ENCODE measurements around the gene NFATC2IP.

NFATC2IP gene

DNA sequence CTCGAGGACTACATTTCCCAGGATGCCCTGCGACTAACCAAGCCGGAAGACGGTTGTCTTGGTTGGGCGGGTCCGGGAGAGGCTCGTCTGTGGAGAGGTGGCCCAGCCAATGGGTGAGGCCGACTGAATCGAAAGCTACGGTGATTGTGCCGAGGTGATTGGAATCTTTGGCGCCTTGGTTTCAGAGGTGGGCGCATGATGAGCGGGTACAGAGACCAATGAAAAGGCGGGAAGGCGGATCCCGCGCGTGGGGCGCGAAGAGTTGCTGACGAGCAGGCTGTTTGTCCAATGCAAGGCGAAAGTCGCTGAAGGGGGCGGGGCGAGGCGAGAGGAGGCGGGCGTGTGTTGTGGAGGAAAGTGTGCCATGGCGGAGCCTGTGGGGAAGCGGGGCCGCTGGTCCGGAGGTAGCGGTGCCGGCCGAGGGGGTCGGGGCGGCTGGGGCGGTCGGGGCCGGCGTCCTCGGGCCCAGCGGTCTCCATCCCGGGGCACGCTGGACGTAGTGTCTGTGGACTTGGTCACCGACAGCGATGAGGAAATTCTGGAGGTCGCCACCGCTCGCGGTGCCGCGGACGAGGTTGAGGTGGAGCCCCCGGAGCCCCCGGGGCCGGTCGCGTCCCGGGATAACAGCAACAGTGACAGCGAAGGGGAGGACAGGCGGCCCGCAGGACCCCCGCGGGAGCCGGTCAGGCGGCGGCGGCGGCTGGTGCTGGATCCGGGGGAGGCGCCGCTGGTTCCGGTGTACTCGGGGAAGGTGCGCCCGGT lies at the start of gene NFATC2IP:
Gene NFATC2IP, plus strand, starts transcription at position 290 of the 762 bp plus-strand sequence. Its CDS starts 75 bp downstream, at position 365.
- in situ Hi-C loops (cut with MboI; ENCODE audit: low sequenced_read_pairs) = no loop called here

DNA sequence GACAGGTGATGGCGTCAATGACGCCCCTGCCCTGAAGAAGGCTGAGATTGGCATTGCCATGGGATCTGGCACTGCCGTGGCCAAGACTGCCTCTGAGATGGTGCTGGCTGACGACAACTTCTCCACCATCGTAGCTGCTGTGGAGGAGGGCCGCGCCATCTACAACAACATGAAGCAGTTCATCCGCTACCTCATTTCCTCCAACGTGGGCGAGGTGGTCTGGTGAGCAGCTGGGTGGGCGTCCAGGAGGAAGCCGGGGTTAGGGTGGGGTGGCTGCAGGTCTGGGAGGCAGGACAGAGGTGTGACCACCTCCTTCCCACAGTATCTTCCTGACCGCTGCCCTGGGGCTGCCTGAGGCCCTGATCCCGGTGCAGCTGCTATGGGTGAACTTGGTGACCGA lies 48.9 kb upstream of the NFATC2IP start:
- in situ Hi-C loops (cut with MboI; ENCODE audit: low sequenced_read_pairs) = no loop called here

DNA sequence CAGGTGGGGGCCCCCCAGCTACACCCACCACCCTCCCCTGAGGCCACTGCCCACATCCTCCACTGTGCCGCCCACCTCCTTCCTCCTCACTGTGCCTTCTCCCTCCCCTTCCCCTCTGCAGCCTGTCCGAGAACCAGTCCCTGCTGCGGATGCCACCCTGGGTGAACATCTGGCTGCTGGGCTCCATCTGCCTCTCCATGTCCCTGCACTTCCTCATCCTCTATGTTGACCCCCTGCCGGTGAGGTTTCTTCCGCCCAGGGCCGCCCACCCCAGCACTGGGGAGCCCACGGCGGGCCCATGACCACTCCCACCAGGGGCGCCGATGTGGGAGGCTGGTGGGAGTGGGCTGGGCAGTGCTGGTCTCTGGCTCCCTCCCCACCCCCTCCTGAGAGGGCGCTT lies 47.8 kb upstream of the NFATC2IP start:
- in situ Hi-C loops (cut with MboI; ENCODE audit: low sequenced_read_pairs) = no loop called here

DNA sequence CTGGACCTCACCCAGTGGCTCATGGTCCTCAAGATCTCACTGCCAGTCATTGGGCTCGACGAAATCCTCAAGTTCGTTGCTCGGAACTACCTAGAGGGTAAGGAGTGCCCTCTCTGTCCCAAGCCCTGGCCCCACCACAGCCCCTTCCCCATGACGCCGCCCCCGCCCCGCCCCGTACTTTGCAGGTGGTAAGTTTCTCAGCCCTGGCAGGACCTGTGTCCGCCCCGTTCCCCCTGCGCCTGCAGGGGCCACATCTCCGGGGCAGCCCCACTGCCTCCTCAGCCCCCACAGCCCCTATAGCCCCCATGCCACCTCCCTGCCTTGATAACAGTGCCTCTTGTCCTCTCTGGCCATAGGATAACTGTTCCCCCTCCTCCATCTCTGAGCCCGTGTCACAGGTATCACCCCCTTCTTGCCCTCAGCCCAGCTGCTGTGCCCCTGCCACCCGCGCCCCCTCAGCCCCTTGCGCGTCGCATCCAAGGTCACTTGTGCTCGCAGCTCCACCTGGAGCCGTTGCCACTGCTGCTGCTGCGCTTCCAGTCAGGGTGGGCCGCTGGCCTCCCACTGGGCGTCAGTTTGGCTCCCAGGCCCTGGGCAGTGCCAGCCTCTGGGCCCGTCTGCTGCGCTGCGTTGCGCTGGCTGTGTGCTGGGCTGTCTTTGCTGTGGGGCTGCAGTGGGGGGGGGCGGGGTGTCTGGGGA lies 47.2 kb upstream of the NFATC2IP start:
- in situ Hi-C loops (cut with MboI; ENCODE audit: low sequenced_read_pairs) = no loop called here

DNA sequence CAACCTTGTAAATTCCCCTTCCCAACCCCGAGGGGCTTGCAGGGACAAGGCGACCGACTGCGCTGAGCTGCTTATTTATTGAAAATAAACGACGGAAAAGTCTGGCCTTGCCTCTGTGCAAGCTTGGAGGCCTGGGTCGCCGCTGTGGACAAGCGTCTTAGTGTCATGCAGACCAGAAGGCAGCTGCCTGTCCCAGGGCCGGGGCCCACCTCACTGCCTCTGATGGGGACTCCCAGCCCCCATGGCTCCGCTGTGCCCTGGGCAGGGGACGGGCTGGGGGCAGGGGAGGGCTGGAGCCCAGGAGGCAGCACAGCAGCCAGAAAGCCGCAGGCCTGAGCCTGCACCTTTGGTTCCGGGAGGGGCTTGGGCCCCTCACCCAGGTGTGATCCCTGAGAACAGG lies 46.4 kb upstream of the NFATC2IP start:
- in situ Hi-C loops (cut with MboI; ENCODE audit: low sequenced_read_pairs) = no loop called here

DNA sequence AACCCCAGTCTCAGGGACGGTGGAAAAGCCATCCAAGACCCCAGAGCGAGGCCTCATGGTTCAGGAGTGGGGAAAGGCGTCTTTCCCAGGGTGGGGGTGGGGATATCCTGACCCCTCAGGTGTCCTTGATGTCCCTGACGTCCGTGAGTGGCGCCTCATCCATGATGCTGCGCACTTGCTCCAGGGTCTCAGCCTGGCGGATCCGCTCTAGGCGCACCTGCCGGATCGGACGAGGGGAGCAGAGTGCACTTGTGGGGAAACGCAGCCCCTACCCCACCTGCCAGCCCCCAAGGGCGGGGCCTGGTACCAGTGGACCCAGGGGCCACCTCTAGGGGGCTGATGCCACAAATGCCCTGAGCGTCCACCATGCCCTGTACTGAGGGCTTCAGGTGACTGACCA lies 45.9 kb upstream of the NFATC2IP start:
- in situ Hi-C loops (cut with MboI; ENCODE audit: low sequenced_read_pairs) = no loop called here

DNA sequence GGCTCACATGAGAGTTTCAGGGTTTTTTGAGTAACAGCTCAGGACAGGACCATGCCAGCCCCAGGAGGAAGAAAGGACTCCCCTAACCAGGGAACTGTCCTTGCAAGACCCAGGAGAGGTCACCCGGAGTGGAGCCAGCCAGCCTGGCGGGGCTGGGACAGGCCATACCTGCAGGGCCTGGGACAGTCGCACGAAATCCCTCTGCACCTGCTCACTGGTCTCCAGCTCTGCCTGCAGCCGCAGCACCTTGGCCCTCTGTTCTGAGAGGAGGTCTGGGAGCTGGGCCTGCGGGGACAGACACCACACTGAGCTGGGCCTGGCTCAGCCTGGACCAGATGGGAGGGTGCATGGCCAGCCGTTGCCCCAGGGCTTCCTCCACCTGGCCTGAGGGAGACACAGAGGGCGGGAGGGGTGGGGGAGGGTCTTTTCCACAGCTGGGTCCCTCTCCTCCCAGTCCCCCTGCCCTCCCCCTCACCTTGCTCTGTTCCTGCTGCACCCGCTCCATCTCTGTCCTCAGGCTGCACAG lies 45.4 kb upstream of the NFATC2IP start:
- in situ Hi-C loops (cut with MboI; ENCODE audit: low sequenced_read_pairs) = no loop called here

DNA sequence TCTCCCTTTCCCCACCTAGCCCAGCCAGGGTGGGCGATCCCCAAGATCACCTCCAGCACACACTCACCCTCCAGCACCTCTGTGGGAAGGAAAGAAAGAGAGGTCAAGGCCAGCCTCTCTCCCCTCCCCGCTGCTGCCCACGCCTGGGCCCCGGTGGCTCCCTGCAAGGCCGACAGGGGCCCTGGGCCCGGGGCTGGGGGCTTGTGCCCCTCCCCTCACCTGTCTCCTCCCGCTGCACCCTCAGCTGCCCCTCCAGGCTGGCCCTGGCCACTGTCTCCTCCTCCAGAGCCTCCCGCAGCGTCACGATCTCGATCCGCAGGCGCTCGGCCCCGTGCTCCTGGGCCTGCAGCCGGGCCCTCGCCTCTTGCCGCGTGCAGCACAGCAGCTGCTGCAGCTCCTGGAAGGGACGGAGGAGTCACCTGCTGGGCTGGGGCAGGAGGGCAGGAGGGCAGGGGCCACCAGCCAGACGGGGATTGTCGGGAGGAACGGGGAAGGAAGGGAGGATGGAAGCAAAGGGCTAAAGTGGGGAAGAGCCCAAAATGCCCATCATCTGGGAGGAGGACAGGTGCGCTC lies 44.9 kb upstream of the NFATC2IP start:
- in situ Hi-C loops (cut with MboI; ENCODE audit: low sequenced_read_pairs) = no loop called here

DNA sequence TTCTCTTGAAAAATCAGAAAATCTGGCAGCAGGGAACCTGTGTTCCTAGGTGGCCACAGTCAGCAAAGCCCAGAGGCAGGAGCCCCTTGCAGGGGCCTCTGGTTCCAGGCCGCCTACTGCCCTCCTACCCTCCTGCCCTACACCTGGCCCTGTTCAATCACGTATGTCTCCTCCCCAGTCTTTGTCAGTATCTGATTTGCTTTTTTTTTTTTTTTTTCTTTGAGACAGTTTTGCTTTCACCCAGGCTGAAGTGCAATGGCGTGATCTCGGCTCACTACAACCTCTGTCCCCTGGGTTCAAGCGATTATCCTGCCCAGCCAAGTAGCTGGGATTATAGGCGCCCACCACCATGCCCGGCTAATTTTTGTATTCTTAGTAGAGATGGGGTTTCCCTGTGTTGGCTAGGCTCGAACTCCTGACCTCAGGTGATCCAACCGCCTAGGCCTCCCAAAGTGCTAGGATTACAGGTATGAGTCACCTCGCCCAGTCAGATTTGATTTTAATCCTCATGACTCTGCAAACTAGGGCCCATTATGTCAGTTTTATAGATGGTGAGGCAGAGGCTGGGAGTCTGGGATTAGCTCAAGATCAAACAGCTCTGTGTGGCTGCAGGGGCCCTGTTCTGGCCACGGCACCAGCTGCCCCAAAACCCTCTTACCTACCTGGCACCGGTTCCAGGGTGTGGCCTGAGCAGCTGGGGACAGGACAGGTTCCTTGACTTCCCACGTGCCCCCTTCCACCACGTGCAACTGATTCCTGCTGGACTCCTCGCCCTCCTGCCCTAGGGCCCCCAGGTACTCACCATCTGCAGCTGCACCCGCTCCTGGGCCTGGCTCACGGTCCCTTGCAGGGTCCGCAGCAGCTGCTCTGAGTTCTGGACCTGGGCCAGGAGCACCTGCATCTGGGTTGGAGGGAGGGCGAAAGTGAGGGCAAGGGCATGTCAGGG lies 40.4 kb upstream of the NFATC2IP start:
- in situ Hi-C loops (cut with MboI; ENCODE audit: low sequenced_read_pairs) = no loop called here

DNA sequence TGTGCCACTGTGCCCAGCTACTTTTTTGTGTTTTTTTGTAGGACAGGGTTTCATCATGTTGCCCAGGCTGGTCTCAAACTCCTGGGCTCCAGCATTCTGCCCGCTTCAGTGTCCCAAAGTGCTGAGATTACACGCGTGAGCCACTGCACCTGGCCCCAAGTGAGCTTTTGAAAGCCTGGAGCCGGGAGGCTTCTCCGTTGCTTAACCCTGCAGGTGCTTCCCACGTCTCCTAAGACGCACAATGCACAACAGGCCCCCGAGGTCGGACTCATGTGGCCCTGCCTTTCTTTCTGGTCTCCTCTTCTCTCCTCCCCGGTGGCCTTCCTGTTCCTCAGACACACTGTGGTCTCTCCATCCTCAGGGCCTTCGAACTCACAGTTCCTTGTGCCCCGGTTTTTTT lies 38.2 kb upstream of the NFATC2IP start:
- in situ Hi-C loops (cut with MboI; ENCODE audit: low sequenced_read_pairs) = no loop called here

DNA sequence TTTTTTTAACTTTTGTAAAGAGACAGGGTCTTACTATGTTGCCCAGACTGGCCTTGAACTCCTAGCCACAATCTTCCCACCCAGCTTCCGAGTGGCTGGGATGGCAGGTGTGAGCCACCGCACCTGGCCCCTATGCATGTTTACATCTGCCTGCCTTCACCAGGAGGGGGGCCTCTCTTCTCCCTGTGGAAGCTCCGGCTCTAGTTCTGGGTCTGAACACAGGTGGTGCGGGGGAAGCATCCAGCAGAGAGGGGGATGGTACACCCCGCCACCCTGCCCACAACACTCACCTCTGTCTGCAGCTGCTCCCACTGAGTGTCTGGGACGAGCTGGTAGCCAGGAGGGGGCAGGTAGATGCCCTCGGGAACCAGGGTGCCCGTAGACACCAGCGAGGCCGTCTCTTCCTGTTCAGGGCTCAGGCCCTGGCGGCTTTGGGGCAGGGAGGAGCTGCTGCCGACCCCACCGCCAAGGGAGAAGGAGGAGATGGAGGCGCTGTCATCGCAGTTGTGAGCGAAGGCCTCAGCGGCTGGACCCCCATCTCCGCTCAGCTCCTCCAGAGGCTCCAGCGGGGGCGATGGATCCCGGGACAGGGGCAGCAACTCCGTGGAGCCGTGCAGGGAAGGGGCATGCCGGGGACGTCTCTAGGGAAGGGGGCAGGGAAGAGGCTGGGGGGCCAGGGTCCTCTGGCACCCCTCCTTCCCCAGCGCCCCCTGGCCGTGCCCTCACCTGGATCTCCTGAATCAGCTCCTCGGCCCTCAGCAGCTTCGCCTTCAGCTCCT lies 36.6 kb upstream of the NFATC2IP start:
- in situ Hi-C loops (cut with MboI; ENCODE audit: low sequenced_read_pairs) = no loop called here

DNA sequence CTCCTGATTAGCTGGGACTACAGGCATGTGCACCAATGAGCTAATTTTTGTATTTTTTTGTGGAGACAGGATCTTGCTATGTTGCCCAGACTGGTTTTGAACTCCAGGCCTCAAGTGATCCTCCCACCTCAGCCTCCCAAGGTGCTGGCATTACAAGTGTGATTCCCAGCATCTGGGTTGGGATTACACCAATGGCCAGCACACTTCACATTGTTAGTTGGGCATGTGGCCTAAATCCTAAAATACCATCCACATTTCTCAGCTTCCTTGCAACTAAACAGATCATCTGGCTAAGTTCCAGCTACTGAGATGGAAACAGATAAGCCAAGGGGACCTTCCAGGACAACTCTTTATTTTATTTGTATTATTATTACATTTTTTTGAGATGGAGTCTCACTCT lies 35.6 kb upstream of the NFATC2IP start:
- in situ Hi-C loops (cut with MboI; ENCODE audit: low sequenced_read_pairs) = no loop called here

DNA sequence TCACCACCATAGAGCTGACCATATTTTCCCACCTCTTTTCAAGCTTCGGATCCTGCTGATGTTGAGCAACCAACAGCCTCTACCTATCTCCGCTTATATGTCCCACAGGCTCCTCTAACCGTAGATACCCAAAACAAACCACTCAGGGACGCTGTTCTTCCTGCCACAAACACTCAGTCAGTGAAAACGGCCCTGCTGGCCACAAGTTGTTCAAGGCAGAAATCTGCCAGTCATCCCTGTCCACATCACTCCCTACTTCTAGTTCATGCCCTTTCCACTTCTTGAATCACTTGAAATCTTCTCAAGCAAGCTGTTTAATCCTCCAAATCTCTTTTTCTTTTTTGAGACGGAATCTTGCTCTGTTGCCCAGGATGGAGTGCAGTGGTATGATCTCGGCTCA lies 33.6 kb upstream of the NFATC2IP start:
- in situ Hi-C loops (cut with MboI; ENCODE audit: low sequenced_read_pairs) = no loop called here

DNA sequence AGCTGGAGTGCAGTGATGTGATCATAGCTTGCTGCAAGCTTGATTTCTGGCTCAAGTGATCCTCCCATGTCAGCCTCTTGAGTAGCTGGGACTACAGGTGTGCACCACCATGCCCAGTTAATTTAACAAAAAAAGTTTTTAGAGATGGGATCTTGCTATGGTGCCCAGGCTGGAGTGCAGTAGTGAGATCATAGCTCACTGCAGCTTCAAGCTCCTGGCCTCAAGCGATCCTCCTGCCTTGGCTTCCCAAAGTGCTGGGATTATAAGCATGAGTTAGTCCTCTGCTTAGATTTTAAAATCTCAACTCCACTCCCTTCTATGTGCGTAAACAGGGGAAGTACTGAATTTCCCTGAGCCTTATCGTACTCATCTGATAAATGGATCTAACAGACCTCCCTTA lies 32.0 kb upstream of the NFATC2IP start:
- in situ Hi-C loops (cut with MboI; ENCODE audit: low sequenced_read_pairs) = no loop called here

DNA sequence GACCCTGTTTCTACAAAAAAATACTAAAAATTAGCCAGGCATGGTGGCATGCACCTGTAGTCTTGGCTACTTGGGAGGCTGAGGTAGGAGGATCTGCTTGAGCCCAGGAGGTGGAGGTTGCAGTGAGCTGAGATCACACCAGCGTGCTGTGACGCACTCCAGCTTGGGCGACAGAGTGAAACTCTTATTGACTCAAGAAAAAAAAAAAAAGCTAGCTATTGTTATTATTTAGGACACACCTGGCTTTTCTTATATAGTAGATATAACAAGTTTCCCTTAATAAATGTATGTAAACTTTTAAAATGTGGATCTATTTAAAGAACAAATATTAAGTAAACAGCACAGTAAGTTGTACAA lies 27.5 kb upstream of the NFATC2IP start:
- in situ Hi-C loops (cut with MboI; ENCODE audit: low sequenced_read_pairs) = loop anchor here (10.0 kb wide), 1 partner anchor 48 kb away; the partner anchor contains the start of gene ATP2A1

DNA sequence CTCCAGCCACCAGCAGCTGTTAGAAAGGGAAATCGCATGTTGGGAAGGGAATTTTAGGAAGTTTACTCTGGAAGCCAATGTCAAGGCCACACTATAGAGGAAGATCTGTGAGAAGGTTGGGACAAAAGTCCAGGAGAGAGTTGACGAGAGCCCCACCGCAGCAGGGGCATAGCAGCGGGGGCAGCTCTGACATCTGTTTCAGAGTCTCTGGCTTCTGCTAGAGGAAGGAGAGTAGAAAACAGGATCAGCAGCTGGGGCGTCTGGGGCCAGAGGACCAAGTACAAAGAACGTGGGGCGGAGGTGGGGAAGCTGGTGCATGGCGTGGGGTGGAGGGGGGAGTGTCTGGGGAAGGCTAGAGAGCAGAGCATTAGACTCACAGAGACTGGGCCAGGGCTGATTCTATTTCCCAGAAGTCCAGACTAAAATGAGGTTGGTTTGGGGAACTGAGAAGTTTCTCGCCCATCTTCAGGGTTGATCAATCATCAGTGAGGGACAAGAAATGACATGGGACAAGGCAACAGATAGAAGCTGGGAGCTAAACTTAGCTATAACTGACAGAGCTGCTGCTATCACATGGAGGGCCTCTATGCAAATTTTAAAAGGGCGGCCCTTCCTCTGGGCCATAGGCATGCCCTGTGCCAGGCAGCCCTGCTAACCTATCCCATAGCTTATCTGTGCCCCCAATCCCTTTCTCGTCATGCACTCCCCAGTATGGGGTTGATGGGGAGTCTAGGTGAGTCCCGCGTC lies 26.9 kb upstream of the NFATC2IP start:
- in situ Hi-C loops (cut with MboI; ENCODE audit: low sequenced_read_pairs) = loop anchor here (10.0 kb wide), 1 partner anchor 49 kb away; the partner anchor contains the start of gene ATP2A1

DNA sequence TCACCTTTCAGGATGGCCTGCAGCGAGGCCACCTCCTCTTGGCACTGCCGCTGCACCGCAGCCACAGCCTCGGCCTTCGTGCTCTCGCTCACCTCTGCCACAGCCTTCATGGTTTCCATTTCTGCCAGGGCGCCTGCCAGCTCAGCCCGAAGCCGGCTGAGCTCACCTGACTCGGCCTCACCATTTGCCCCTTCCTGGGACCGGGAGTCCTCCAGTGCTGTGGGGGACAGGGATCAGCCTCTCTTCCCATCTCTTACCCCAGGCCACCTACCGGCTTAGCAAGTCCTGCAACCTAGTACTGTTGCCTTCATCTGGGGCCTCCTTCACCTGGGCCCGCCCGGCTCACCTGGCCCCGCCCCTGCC lies 26.4 kb upstream of the NFATC2IP start:
- in situ Hi-C loops (cut with MboI; ENCODE audit: low sequenced_read_pairs) = loop anchor here (10.0 kb wide), 1 partner anchor 50 kb away; the partner anchor contains the start of gene ATP2A1

DNA sequence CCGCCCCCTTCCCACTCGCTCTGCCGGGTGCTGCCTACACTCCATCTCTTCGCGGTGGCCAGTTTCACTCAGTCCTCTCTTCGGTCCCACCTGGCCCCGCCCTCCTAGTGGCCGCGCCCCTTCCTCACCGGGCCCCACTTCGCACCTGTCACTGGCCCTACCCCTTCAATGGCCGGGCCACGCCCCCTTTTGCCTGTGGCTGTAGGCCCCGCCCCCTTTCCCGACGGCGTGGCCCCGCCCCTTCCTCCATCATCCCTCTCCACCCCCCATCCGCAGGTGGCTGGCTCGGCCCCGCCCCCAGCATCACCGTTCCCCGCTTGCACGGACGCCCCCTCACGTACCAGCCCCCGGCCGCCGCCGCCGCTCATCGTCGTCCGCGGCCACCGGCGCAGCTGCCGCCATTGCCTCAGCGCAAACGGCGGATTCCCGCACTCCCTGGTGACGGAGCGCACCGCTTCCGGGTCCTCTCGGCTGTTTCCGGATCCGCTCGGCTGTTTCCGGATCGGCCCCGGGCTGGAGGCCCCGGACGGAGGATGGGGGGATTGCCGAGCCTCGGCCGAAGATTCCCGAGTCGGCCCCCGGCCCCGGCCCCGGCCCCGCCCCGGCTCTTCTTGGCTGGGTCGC lies 25.9 kb upstream of the NFATC2IP start, which contains the start of gene RABEP2:
Gene RABEP2, minus strand, starts transcription at position 477 of the 624 bp plus-strand sequence. Its CDS starts 75 bp downstream, at position 402.
- in situ Hi-C loops (cut with MboI; ENCODE audit: low sequenced_read_pairs) = loop anchor here (10.0 kb wide), 1 partner anchor 50 kb away; the partner anchor contains the start of gene ATP2A1

All from HL-60/S4 (cell line).